Transverse colon (tissue), 4 donors: ENCODE measurements around the gene KIAA1549. TPM values are rescaled to one million over a fixed set of nuclear protein-coding genes. Genes with fewer than 3 reads are reported as not detected.

Experiments used
- DNase-seq: peaks from one replicate; pipeline ENCODE4 v3.0.0-alpha.2; 2019
- H3K27ac ChIP-seq, 4 donors: fragments of 200-600 bp; sonication (generic); 2 replicates each; pipeline ENCODE4 v1.5.1; 2016 to 2018; ENCODE audit warnings: inconsistent platforms in 4 of 4
- H3K27me3 ChIP-seq: fragments of 200-600 bp; sonication (generic); 2 replicates; pipeline ENCODE4 v1.5.1; 2017; ENCODE audit warnings: inconsistent platforms
- H3K36me3 ChIP-seq, 4 donors: fragments of 200-600 bp; sonication (generic); 2 replicates each; pipeline ENCODE4 v1.5.1; 2017 to 2019; ENCODE audit warnings: inconsistent platforms in 4 of 4
- H3K4me1 ChIP-seq, 4 donors: fragments of 200-600 bp; sonication (generic); 2 replicates each; pipeline ENCODE4 v1.5.1; 2017 to 2020; ENCODE audit warnings: inconsistent platforms in 4 of 4
- H3K4me3 ChIP-seq, 4 donors: fragments of 200-600 bp; sonication (generic); 1 replicate in 1 of 4; 2 replicates in 3 of 4; pipeline versions ENCODE4 v1.5.1 to v1.6.1; 2017 to 2019; ENCODE audit warnings: inconsistent platforms in 4 of 4
- H3K9me3 ChIP-seq, 2 donors: fragments of 200-600 bp; sonication (generic); 2 replicates each; pipeline ENCODE4 v1.5.1; 2017 to 2019; ENCODE audit warnings: inconsistent platforms in 2 of 2
- EP300 ChIP-seq: sonication (generic); formaldehyde crosslinking; IDR thresholded peaks from one replicate; pipeline ENCODE4 v1.6.1; 2017; ENCODE audit warnings: antibody characterized with exemption, low read depth
- POLR2A ChIP-seq: fragments of 450-650 bp; IDR thresholded peaks from one replicate; pipeline ENCODE4 v1.6.1; 2016; ENCODE audit warnings: antibody characterized with exemption, mild to moderate bottlenecking, moderate library complexity
- POLR2AphosphoS5 ChIP-seq, 3 donors: sonication (generic); formaldehyde crosslinking; IDR thresholded peaks; one replicate each; pipeline ENCODE4 v1.6.1; 2016; ENCODE audit warnings: antibody characterized with exemption in 3 of 3
- WGBS, 2 donors: methylation state at CpG; one replicate each; pipeline ENCODE4 v1.1.5; 2018; ENCODE audit warnings: low coverage in 1 of 2; 5-methylcytosine and 5-hydroxymethylcytosine counted together
- in situ Hi-C, 4 donors: fragments of 200-750 bp; cut with MboI; loops; one replicate each; pipeline versions ENCODE4 v1.15.0 to v1.15.1; 2017; ENCODE audit warnings: low sequenced_read_pairs in 3 of 4, low pct_ligation_motif_present in 1 of 4, low pct_unique_long_range_greater_than_20kb in 1 of 4
- intact Hi-C: fragments of 100-400 bp; cut with DNase I; formaldehyde crosslinking; loops from one replicate; pipeline ENCODE4 v1.15.1; 2023; ENCODE audit warnings: low total_unique reads
- total RNA-seq, 4 donors: library from RNA; depleted of rRNA; stranded (reverse); fragments of >200 nt; gene quantifications; one replicate each; pipeline ENCODE4 v1.1.0, GENCODE V29; 2016
- TF ChIP-seq, protein P1 (sequence below), 5 experiments: fragments of 200-600 bp in 3 of 5; fragments of 450-650 bp in 2 of 5; sonication (generic) in 3 of 5; IDR thresholded peaks; 1 replicate in 2 of 5; 2 replicates in 3 of 5; pipeline ENCODE4 v1.5.1; 2016 to 2017; ENCODE audit warnings: antibody characterized with exemption in 5 of 5, inconsistent platforms in 3 of 5, mild to moderate bottlenecking in 2 of 5, moderate library complexity in 1 of 5

KIAA1549 gene
- total RNA-seq, 4 donors from 2014 or later: 0.37 to 1.5 (median 0.93) TPM

- Histone ChIP-seq H3K4me3 (no peak overlapping the region), H3K27me3 (no peaks in the 10 kb centered on the region), H3K9me3 (no peaks in the 10 kb centered on the region), H3K36me3 (no peaks in the 10 kb centered on the region), H3K4me1 (no peaks in the 10 kb centered on the region), H3K27ac (no peak overlapping the region)
- intact Hi-C loops (no loop called here), in situ Hi-C loops (no loop called here)
- 86 to 96% methylated on average over 3 of the region's 3 CpGs for WGBS, 2 donors
- no peak for DNase-seq
- no peak for TF ChIP-seq POLR2A
- TF ChIP-seq POLR2AphosphoS5 (IDR thresholded peaks at IDR 0.05): no peak
- TF ChIP-seq, protein P1, sequence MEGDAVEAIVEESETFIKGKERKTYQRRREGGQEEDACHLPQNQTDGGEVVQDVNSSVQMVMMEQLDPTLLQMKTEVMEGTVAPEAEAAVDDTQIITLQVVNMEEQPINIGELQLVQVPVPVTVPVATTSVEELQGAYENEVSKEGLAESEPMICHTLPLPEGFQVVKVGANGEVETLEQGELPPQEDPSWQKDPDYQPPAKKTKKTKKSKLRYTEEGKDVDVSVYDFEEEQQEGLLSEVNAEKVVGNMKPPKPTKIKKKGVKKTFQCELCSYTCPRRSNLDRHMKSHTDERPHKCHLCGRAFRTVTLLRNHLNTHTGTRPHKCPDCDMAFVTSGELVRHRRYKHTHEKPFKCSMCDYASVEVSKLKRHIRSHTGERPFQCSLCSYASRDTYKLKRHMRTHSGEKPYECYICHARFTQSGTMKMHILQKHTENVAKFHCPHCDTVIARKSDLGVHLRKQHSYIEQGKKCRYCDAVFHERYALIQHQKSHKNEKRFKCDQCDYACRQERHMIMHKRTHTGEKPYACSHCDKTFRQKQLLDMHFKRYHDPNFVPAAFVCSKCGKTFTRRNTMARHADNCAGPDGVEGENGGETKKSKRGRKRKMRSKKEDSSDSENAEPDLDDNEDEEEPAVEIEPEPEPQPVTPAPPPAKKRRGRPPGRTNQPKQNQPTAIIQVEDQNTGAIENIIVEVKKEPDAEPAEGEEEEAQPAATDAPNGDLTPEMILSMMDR (IDR thresholded peaks at IDR 0.05): no peak
- no peak for TF ChIP-seq EP300
These were observed 30.2 kb upstream of the KIAA1549 start for GRCh38 chr7:139011373-139011772.

DNA sequence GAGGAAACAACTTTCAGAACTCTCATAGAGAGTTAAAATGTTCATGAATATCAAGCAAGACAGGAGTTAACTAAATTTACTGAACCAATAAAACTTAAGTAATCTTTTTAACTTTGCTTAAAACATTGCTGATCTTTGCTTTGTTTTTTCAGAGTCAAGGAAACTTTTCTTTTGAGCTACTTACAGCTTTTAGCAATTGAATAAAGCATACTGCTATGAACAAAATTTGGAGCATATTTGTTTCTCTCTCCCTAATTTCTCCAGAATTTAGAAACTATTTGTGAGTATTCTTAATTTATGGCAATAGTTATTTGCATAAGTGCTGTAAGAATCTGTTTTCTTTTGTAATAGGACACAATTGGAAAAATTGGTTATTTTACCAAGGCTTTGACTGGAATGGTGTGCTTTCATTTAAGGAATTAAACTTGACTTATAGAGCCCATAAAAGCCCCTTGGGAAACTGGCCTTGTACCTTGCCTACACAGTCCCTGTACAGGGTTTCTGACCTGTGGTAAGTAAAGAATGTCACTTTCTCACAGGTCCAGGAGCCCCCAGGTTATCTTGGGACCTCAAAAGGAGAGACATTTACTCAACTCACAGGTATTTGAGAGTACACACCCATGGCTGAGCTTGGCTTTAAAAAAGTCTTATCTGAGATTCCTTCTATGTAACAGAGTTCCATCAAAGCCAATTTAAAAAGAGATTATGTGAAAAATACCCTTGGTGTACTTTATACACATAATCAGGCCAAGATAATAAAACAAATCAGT lies 23.3 kb upstream of the KIAA1549 start:
- Histone ChIP-seq H3K9me3 (peaks cover 0 to 4% of the 10 kb centered on the region in 2 donors), H3K4me1 (no peaks in the 10 kb centered on the region), H3K27ac (no peak overlapping the region), H3K36me3 (no peaks in the 10 kb centered on the region), H3K4me3 (no peak overlapping the region), H3K27me3 (no peaks in the 10 kb centered on the region)
- no peak for DNase-seq
- in situ Hi-C loops (no loop called here), intact Hi-C loops (no loop called here)
- no peak for TF ChIP-seq POLR2AphosphoS5 (IDR thresholded peaks at IDR 0.05)
- TF ChIP-seq, protein P1 (IDR thresholded peaks at IDR 0.05): no peak
- no peak for TF ChIP-seq POLR2A

- in situ Hi-C loops: no loop called here
- intact Hi-C loops: no loop called here
- Histone ChIP-seq H3K27ac (no peak overlapping the region), H3K4me3 (no peak overlapping the region), H3K9me3 (peaks cover 0 to 4% of the 10 kb centered on the region in 2 donors), H3K27me3 (no peaks in the 10 kb centered on the region), H3K36me3 (no peaks in the 10 kb centered on the region), H3K4me1 (no peaks in the 10 kb centered on the region)
- 68 to 81% methylated on average over 2 to 3 of the region's 3 CpGs for WGBS, 2 donors
- no peak for DNase-seq
- no peak for TF ChIP-seq EP300
- TF ChIP-seq, protein P1 (IDR thresholded peaks at IDR 0.05): no peak
These were observed 18.2 kb upstream of the KIAA1549 start for GRCh38 chr7:138999414-138999813.

DNA sequence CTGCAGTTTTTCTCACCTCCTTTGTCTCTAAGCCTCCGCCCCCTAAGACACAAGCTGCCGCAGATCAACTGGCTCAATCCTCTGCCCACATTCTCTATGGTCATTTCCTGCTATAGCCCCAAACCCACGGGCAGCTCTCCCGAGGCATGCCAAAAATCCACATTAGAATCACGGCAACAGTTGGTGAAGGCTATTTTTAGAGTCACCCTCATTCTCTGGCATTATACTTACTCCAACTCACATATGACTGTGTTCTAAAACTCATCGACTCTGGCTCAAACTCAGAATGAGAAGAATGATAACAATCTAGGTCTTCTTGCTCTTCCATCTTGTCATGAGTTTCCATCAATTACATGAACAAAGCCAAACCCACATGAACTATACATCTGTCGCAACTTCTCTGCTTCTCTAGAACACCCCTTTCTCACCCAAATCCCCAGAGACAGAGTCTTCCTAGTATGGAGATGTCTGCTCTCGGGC lies 10.9 kb upstream of the KIAA1549 start:
- WGBS, 2 donors: 74 to 84% methylated on average over 7 to 8 of the region's 8 CpGs
- in situ Hi-C loops: no loop called here
- DNase-seq: no peak

More for the DNA sequence above, 10.9 kb upstream of the KIAA1549 start:
- no peaks in the 10 kb centered on the region for H3K27me3 ChIP-seq
- H3K27ac ChIP-seq: no peak overlapping the region
- H3K36me3 ChIP-seq: no peaks in the 10 kb centered on the region
- peaks cover 0 to 4% of the 10 kb centered on the region in 2 donors for H3K9me3 ChIP-seq
- intact Hi-C loops: no loop called here
- TF ChIP-seq EP300 (no peak), POLR2A (no peak), POLR2AphosphoS5 (IDR thresholded peaks at IDR 0.05) (no peak)
- TF ChIP-seq, protein P1 (IDR thresholded peaks at IDR 0.05): no peak
- H3K4me3 ChIP-seq: no peak overlapping the region
- H3K4me1 ChIP-seq: no peaks in the 10 kb centered on the region
